ENCODE data around the gene SUSD6. TPM values are rescaled to one million over a fixed set of nuclear protein-coding genes. Genes with fewer than 3 reads are reported as not detected.

SUSD6 gene
- total RNA-seq, 1 donor from 2014 or later, result 22.3 TPM

DNA sequence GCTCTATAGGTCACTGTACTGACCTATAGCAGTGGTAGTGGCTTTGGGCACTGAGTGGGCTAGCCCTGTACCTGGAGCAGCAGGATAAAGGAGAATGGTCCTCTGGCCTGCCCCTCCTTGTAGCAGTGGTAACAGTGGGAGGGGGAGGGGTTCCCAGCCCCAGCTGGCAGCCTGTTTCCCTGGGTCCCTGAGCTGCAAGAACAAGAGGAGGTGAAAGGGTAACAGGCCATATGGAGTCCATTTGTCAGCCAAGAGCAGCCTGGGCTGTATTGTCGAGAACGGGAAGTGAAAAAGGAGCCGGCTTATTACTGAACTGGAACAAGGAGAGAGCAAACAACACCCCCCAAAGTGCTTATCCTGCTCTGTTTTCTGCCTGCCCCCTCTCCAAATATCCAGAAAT, 81.7 kb downstream of the SUSD6 start:
- Mint-ChIP-seq H3K4me3 (ENCODE audit: low read depth) (no peak overlapping the region), H3K4me1 (ENCODE audit: low read depth) (peaks cover 37% of the 10 kb centered on the region), H3K27me3 (no peaks in the 10 kb centered on the region), H3K9me3 (ENCODE audit: low read depth) (no peaks in the 10 kb centered on the region), H3K27ac (peak overlapping the region; percentile 89), H3K36me3 (ENCODE audit: insufficient read depth) (no peaks in the 10 kb centered on the region)
- TF ChIP-seq, protein P1, sequence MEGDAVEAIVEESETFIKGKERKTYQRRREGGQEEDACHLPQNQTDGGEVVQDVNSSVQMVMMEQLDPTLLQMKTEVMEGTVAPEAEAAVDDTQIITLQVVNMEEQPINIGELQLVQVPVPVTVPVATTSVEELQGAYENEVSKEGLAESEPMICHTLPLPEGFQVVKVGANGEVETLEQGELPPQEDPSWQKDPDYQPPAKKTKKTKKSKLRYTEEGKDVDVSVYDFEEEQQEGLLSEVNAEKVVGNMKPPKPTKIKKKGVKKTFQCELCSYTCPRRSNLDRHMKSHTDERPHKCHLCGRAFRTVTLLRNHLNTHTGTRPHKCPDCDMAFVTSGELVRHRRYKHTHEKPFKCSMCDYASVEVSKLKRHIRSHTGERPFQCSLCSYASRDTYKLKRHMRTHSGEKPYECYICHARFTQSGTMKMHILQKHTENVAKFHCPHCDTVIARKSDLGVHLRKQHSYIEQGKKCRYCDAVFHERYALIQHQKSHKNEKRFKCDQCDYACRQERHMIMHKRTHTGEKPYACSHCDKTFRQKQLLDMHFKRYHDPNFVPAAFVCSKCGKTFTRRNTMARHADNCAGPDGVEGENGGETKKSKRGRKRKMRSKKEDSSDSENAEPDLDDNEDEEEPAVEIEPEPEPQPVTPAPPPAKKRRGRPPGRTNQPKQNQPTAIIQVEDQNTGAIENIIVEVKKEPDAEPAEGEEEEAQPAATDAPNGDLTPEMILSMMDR (IDR thresholded peaks at IDR 0.05; ENCODE audit: unreplicated experiment), result no peak
- DNase-seq (ENCODE audit: low spot score, unreplicated experiment), result no peak

DNA sequence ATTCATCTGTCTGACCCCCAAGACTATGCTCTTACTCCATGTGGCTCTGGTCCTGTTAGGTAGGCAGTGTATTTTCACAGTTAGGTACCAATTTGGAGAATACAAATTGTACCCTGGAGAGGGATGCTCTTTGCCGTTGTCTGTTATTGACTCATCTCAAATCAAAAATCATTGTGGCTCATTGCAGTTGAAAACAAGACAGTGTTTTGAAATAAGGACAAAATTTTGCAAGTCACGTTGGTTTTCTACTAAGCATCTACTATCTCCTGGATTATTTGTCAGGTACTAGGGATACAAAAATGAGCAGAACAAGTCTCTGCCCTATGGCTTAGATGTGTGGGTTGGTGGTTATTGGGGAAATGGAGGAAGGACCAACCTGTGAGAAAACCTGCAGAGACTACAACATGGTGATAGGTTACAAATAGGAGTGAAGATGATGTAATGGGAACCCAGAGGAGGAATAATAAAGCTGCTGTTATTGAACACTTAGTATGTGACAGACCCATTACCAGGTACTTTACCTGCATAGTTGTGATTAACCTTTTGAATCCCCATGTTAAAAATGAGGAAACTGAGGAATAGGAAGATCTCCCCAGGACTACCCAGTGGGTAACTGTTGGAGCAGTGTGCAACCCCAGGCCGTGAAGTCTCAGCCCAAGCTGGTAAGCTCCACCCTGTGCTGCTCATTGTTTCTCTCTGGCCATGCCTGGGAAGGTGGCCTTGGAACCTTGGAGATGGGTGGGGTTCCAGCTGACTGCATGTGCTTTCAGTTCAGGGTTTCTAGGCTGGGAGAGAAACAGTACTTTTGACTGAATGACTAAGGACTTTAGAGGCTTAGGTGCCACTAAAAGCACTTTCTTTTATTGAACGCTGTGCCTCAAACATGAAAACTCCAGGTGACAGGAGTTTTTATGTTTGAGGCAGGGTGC, 82.7 kb downstream of the SUSD6 start:
- Mint-ChIP-seq H3K36me3 (ENCODE audit: insufficient read depth) (no peaks in the 10 kb centered on the region), H3K4me3 (ENCODE audit: low read depth) (no peak overlapping the region), H3K27me3 (no peaks in the 10 kb centered on the region), H3K4me1 (ENCODE audit: low read depth) (peaks cover 39% of the 10 kb centered on the region), H3K27ac (peak overlapping the region; percentile 50), H3K9me3 (ENCODE audit: low read depth) (no peaks in the 10 kb centered on the region)
- no peak for DNase-seq (ENCODE audit: low spot score, unreplicated experiment)
- TF ChIP-seq, protein P1 (IDR thresholded peaks at IDR 0.05; ENCODE audit: unreplicated experiment), result no peak

DNA sequence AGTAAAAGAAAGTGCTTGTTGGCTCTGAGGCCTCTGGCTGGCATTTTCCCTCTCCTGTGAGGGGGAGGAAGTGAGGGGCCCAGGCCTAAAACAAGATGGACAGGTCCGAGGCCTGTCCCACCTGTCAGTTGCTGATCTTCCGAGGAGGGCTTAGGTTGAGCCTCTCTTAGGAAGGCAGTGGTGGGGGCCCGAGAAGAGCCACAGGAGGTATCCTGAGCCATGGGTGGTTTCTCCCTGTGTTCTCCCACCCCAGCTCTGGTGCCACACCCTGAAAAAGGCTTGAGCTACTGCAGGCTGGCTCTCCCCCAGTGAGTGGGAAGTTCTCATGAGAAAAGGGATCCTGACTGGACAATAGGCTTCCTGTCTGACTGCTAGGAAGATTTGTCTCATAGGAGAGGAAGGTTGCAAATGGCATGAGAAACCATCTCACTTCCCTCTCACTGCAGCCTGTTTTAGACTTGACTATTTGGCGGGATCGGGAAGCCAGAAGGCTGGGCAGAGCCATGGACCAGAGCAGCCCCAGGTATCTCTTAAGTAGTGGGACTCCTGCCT, 83.4 kb downstream of the SUSD6 start:
- H3K4me1 Mint-ChIP-seq (ENCODE audit: low read depth), result peaks cover 42% of the 10 kb centered on the region
- H3K4me3 Mint-ChIP-seq (ENCODE audit: low read depth), result no peak overlapping the region
- H3K27me3 Mint-ChIP-seq, result no peaks in the 10 kb centered on the region
- no peak for DNase-seq (ENCODE audit: low spot score, unreplicated experiment)
- H3K36me3 Mint-ChIP-seq (ENCODE audit: insufficient read depth), result no peaks in the 10 kb centered on the region
- H3K9me3 Mint-ChIP-seq (ENCODE audit: low read depth), result no peaks in the 10 kb centered on the region
- no peak overlapping the region for H3K27ac Mint-ChIP-seq
- TF ChIP-seq, protein P1 (IDR thresholded peaks at IDR 0.05; ENCODE audit: unreplicated experiment), result no peak

DNA sequence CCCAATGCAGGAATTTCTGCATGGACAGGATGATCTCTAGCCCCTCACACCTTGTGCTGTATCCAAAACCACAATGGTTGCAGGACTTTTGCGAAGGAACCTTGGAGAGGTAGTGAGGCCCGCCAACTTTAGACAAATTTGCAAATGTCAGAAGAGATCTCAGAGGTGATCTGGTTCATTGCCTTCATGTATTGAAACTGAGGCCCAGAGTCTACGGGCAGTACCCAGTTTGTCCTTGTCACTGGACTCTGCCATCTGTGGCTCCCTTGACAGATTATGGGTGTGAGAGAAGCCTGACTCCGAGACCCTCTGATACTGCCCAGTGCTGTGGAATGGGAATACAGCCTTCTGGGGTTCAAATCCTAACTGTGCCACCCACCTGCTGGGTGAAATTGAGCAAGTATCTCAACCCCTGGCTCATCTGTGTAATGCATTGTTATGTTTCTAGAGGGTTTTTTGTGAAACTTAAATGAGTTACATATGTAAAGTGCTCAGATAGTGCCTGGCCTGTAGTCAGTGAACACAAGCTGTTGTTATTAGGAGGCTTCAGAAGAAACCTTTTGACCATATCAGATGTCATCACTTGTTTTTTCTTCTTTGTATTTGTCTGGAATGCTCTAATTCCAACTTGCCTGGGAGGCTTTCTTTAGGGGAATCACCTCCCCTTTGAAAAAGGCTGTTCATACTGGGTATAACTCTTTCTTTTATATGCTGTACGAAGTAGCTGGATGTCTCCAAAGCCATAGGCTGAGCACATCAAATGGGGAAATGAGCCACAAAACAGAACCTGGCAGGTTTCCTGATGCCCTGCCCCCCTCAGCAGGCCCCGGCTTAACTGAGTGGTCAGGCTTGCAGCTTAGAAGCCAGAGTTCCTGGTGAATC, 84.2 kb downstream of the SUSD6 start:
- H3K27ac Mint-ChIP-seq, result peak overlapping the region; percentile 47
- TF ChIP-seq, protein P1 (IDR thresholded peaks at IDR 0.05; ENCODE audit: unreplicated experiment), result no peak
- no peaks in the 10 kb centered on the region for H3K9me3 Mint-ChIP-seq (ENCODE audit: low read depth)
- H3K36me3 Mint-ChIP-seq (ENCODE audit: insufficient read depth), result no peaks in the 10 kb centered on the region
- H3K27me3 Mint-ChIP-seq, result no peaks in the 10 kb centered on the region
- peaks cover 46% of the 10 kb centered on the region for H3K4me1 Mint-ChIP-seq (ENCODE audit: low read depth)
- no peak overlapping the region for H3K4me3 Mint-ChIP-seq (ENCODE audit: low read depth)
- DNase-seq (ENCODE audit: low spot score, unreplicated experiment), result no peak

DNA sequence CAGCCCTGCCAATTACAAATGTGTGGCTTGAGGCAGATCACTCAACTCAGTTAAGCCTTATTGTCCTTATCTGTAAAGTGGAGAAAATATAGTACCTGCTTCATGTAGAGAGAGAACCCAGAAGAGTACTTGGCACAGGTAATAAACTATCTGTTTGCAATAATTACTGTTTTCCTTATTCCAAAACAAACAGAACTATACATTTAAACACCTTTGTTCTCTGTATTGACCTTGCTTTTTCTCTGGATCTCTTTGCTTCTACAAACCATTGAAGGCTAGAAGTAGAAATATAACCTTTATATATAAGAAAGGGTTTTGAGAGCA, 84.8 kb downstream of the SUSD6 start:
- H3K36me3 Mint-ChIP-seq (ENCODE audit: insufficient read depth), result no peaks in the 10 kb centered on the region
- no peaks in the 10 kb centered on the region for H3K9me3 Mint-ChIP-seq (ENCODE audit: low read depth)
- TF ChIP-seq, protein P1 (IDR thresholded peaks at IDR 0.05; ENCODE audit: unreplicated experiment), result no peak
- H3K27ac Mint-ChIP-seq, result peak overlapping the region; percentile 47
- H3K4me1 Mint-ChIP-seq (ENCODE audit: low read depth), result peaks cover 47% of the 10 kb centered on the region
- H3K27me3 Mint-ChIP-seq, result no peaks in the 10 kb centered on the region
- DNase-seq (ENCODE audit: low spot score, unreplicated experiment), result no peak
- H3K4me3 Mint-ChIP-seq (ENCODE audit: low read depth), result no peak overlapping the region

All from progenitor cell of endocrine pancreas (in vitro differentiated cells).